IMR-90 (cell line): Measurements from ENCODE around the gene HSPA1L. TPM values are rescaled to one million over a fixed set of nuclear protein-coding genes. Genes with fewer than 3 reads are reported as not detected.

Experiments used
- ATAC-seq: fragments of 200-7000 bp; cut with Tn5 transposase; 2 replicates; pipeline ENCODE4 v1.9.1; 2020; ENCODE audit warnings: low read depth, mild to moderate bottlenecking, moderate library complexity
- BruUV-seq: library from RNA; stranded (reverse); fragments of 400-500 nt; replicated peaks from 2 replicates; lab custom pipeline; 2021; lab: Mats Ljungman, UMichigan
- CTCF ChIA-PET: fragments of 300-600 bp; formaldehyde crosslinking; extraction: SDS; loops from one replicate; lab custom pipeline; 2021; ENCODE audit warnings: antibody characterized with exemption; lab: Yijun Ruan, JAX
- POLR2A ChIA-PET: fragments of 300-600 bp; sonication (Branson Sonifier 250); formaldehyde crosslinking; loops from one replicate; lab custom pipeline; 2022; ENCODE audit warnings: antibody characterized with exemption; ENCODE audit not compliant: unreplicated experiment; lab: Charles Lee
- DNase-seq: peaks from one replicate; pipeline ENCODE4 v3.0.0; 2013
- H2AFZ ChIP-seq: replicated peaks from 2 replicates; pipeline ENCODE3; 2013; ENCODE audit warnings: low read length, mild to moderate bottlenecking; ENCODE audit not compliant: poor library complexity
- H2AK5ac ChIP-seq: 2 replicates; pipeline ENCODE4 v1.6.1; 2013; ENCODE audit warnings: low read depth, low read length, inconsistent platforms
- H2AK9ac ChIP-seq: replicated peaks from 2 replicates; pipeline ENCODE3; 2013; ENCODE audit warnings: mild to moderate bottlenecking, low read depth, low read length, moderate library complexity; ENCODE audit not compliant: poor library complexity
- H2BK120ac ChIP-seq: 2 replicates; pipeline ENCODE4 v1.6.1; 2013; ENCODE audit warnings: low read depth, low read length, inconsistent platforms
- H2BK15ac ChIP-seq: 3 replicates; pipeline ENCODE4 v1.6.1; 2013; ENCODE audit warnings: low read depth, low read length, inconsistent platforms
- H2BK20ac ChIP-seq: 2 replicates; pipeline ENCODE4 v1.6.1; 2013; ENCODE audit warnings: low read depth, mild to moderate bottlenecking, inconsistent platforms, low read length, moderate library complexity
- H2BK5ac ChIP-seq: 2 replicates; pipeline ENCODE4 v1.6.1; 2013; ENCODE audit warnings: mild to moderate bottlenecking, low read depth, low read length, inconsistent platforms; ENCODE audit not compliant: poor library complexity, severe bottlenecking
- H3K14ac ChIP-seq: replicated peaks from 2 replicates; pipeline ENCODE4 v1.6.1; 2013; ENCODE audit warnings: low read depth, low read length, inconsistent platforms
- H3K18ac ChIP-seq: 2 replicates; pipeline ENCODE4 v1.6.1; 2013; ENCODE audit warnings: low read depth, low read length, control low read depth
- H3K23ac ChIP-seq: 2 replicates; pipeline ENCODE4 v1.6.1; 2013; ENCODE audit warnings: low read depth, low read length, inconsistent platforms
- H3K27ac ChIP-seq: 2 replicates; pipeline ENCODE4 v1.5.1; 2013; ENCODE audit warnings: mild to moderate bottlenecking, control low read depth, low read length; ENCODE audit not compliant: insufficient read depth
- H3K27me3 ChIP-seq: 2 replicates; pipeline ENCODE4 v1.6.1; 2013; ENCODE audit warnings: low read length; ENCODE audit not compliant: control insufficient read depth, insufficient read depth
- H3K36me3 ChIP-seq: 2 replicates; pipeline ENCODE4 v1.6.1; 2013; ENCODE audit warnings: low read length, mixed read lengths; ENCODE audit not compliant: control insufficient read depth, insufficient read depth
- H3K4ac ChIP-seq: 2 replicates; pipeline ENCODE4 v1.6.1; 2013; ENCODE audit warnings: low read depth, low read length, inconsistent platforms
- H3K4me1 ChIP-seq: 2 replicates; pipeline ENCODE4 v1.6.1; 2013; ENCODE audit warnings: low read length, mixed read lengths; ENCODE audit not compliant: control insufficient read depth, insufficient read depth
- H3K4me2 ChIP-seq: 2 replicates; pipeline ENCODE4 v1.6.1; 2013; ENCODE audit warnings: low read depth, mild to moderate bottlenecking, control low read depth, low read length, moderate library complexity
- H3K4me3 ChIP-seq: 2 replicates; pipeline ENCODE4 v1.5.1; 2013; ENCODE audit warnings: low read depth, mild to moderate bottlenecking, control low read depth, low read length, moderate library complexity; ENCODE audit not compliant: insufficient read depth
- H3K56ac ChIP-seq: 2 replicates; pipeline ENCODE4 v1.6.1; 2013; ENCODE audit warnings: low read length, inconsistent platforms; ENCODE audit not compliant: insufficient read depth; ENCODE audit errors: extremely low read depth
- H3K79me1 ChIP-seq, 2 experiments: 2 replicates each; pipeline ENCODE4 v1.6.1; 2013; ENCODE audit warnings: low read length in 2 of 2, inconsistent platforms in 1 of 2, low read depth in 1 of 2
- H3K9ac ChIP-seq: 2 replicates; pipeline ENCODE4 v1.6.1; 2013; ENCODE audit warnings: low read depth, low read length, control low read depth
- H3K9me1 ChIP-seq: 2 replicates; pipeline ENCODE4 v1.6.1; 2013; ENCODE audit warnings: low read length, inconsistent platforms; ENCODE audit not compliant: insufficient read depth
- H3K9me3 ChIP-seq: 2 replicates; pipeline ENCODE4 v1.6.1; 2013; ENCODE audit warnings: low read length; ENCODE audit not compliant: control insufficient read depth, insufficient read depth
- H4K20me1 ChIP-seq: 2 replicates; pipeline ENCODE4 v1.6.1; 2013; ENCODE audit warnings: low read length, inconsistent platforms; ENCODE audit not compliant: insufficient read depth
- H4K5ac ChIP-seq: 2 replicates; pipeline ENCODE4 v1.6.1; 2013; ENCODE audit warnings: mild to moderate bottlenecking, low read depth, low read length, control low read depth
- H4K8ac ChIP-seq, 2 experiments: 2 replicates each; pipeline ENCODE4 v1.6.1; 2013; ENCODE audit warnings: low read depth in 2 of 2, low read length in 2 of 2, control low read depth in 1 of 2, inconsistent platforms in 1 of 2
- H4K91ac ChIP-seq: 2 replicates; pipeline ENCODE4 v1.6.1; 2013; ENCODE audit warnings: low read depth, low read length, inconsistent platforms; ENCODE audit not compliant: insufficient read depth
- BHLHE40 ChIP-seq: fragments of 150-350 bp; IDR thresholded peaks from 2 replicates; pipeline ENCODE4 v1.6.1; 2016; ENCODE audit warnings: mild to moderate bottlenecking, low read depth, low read length
- CTCF ChIP-seq: conservative IDR thresholded peaks from 2 replicates; pipeline ENCODE4 v1.5.1; 2012; ENCODE audit warnings: mild to moderate bottlenecking, low read depth, low read length, improper control_type of control experiment
- ELK1 ChIP-seq: fragments of 150-350 bp; IDR thresholded peaks from 2 replicates; pipeline ENCODE4 v1.6.1; 2016; ENCODE audit warnings: low read depth, mild to moderate bottlenecking, low read length, moderate library complexity, borderline replicate concordance
- MAFK ChIP-seq: IDR thresholded peaks from 2 replicates; pipeline ENCODE4 v1.6.1; 2012; ENCODE audit warnings: low read depth, low read length, improper control_type of control experiment
- MAZ ChIP-seq: IDR thresholded peaks from 2 replicates; pipeline ENCODE4 v1.6.1; 2012; ENCODE audit warnings: low read depth, mild to moderate bottlenecking, low read length, improper control_type of control experiment, moderate library complexity, borderline replicate concordance
- MXI1 ChIP-seq: IDR thresholded peaks from 2 replicates; pipeline ENCODE4 v1.6.1; 2012; ENCODE audit warnings: low read depth, mild to moderate bottlenecking, low read length, moderate library complexity, borderline replicate concordance
- POLR2A ChIP-seq: IDR thresholded peaks from 2 replicates; pipeline ENCODE4 v1.6.1; 2012; ENCODE audit warnings: mild to moderate bottlenecking, low read depth, low read length
- RAD21 ChIP-seq: IDR thresholded peaks from 2 replicates; pipeline ENCODE4 v1.6.1; 2012; ENCODE audit warnings: low read length, improper control_type of control experiment
- RCOR1 ChIP-seq: IDR thresholded peaks from 2 replicates; pipeline ENCODE4 v1.6.1; 2012; ENCODE audit warnings: mild to moderate bottlenecking, low read length, improper control_type of control experiment; ENCODE audit not compliant: insufficient replicate concordance
- RFX5 ChIP-seq: IDR thresholded peaks from 2 replicates; pipeline ENCODE4 v1.8.0; 2012; ENCODE audit warnings: low read depth, mild to moderate bottlenecking, low read length, moderate library complexity
- SMC3 ChIP-seq: fragments of 150-350 bp; IDR thresholded peaks from 2 replicates; pipeline ENCODE4 v1.6.1; 2016; ENCODE audit warnings: low read depth, mild to moderate bottlenecking, antibody characterized with exemption, low read length, moderate library complexity
- USF2 ChIP-seq: fragments of 150-350 bp; IDR thresholded peaks from 2 replicates; pipeline ENCODE4 v1.6.1; 2017; ENCODE audit warnings: mild to moderate bottlenecking, antibody characterized with exemption, low read length, low read depth
- WGBS, 2 experiments: methylation state at CpG; one replicate each; pipeline versions ENCODE4 v1.1.5 to v1.1.7; 2013; ENCODE audit warnings: missing lambda C conversion rate in 2 of 2; ENCODE audit not compliant: insufficient read length in 1 of 2; ENCODE audit errors: extremely low coverage in 2 of 2; 5-methylcytosine and 5-hydroxymethylcytosine counted together
- dilution Hi-C: fragments of 300-500 bp; cut with HindIII; formaldehyde crosslinking; loops from one replicate; pipeline ENCODE4 v1.14.3; 2018; ENCODE audit warnings: low sequenced_read_pairs; ENCODE audit not compliant: unreplicated experiment
- in situ Hi-C: fragments of 300-500 bp; cut with MboI; formaldehyde crosslinking; loops from 3 replicates; pipeline ENCODE4 v1.14.3; 2019; ENCODE audit warnings: low sequenced_read_pairs, inconsistent platforms, mixed read lengths
- intact Hi-C: fragments of 100-400 bp; cut with micrococcal nuclease; formaldehyde crosslinking; loops from 2 replicates; pipeline ENCODE4 v1.10.0; 2022
- polyA plus RNA-seq, 3 experiments: library from polyadenylated mRNA; depleted of rRNA; stranded (reverse); fragments of >200 nt; gene quantifications; 2 replicates each; pipeline ENCODE4 v1.2.3, GENCODE V29; 2012; ENCODE audit warnings: low replicate concordance in 1 of 3
- total RNA-seq: library from RNA; depleted of rRNA; stranded (reverse); fragments of >200 nt; gene quantifications from 2 replicates; pipeline ENCODE4 v1.2.3, GENCODE V29; 2012

Gene HSPA1L
- total and polyA plus RNA-seq, 2 of the 4 experiments (the other 2 are of a cell fraction) = 0.97 to 1.3 TPM

DNA sequence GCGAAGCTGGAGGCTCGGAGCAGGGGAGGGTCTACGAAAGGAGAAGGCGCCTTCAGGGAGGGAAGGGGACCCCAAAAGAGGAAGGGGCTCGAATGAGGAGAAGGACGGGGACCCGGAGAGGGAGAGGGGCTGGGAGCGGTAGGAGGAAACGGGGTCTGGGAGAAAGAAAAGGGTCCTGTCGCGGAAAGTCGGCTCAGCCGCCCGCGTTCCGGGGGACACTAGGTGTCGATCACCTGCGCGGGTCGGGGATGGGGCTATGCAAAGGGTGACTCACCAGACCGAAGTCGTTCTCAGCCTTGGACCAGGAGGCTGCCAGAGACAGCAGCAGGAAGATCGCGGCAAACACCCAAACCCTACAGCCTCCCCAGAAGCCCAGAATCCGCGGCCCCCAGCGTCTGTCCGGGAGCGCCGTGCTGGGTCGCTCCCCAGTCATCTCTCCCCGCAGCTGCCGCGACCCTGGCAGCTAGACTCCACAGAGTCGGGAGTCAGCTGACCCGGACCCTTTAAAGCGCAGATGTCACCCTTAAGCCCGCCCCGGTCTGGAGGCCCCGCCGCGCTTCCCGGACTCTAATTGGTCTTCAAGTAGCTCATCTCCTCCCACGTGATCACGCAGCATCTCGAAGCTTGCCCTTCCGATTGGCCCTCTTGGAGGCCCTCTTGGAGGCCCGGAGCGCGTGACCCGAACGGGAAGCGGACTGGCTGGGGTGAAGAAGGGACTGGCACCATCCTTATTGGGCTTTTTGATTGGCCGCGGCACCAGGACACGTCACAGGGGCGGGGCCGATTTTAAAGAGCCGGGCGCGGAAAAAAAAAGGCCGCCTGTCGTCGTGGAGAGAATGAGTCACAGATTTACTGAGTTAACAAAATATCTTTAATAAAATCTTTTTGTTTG is 47.5 kb upstream of the HSPA1L start, which contains the start of gene NEU1:
NEU1 (minus strand) TSS at position 478 of the 892 bp plus-strand sequence; CDS start at position 433, 45 bp downstream.
- Histone ChIP-seq H3K56ac (0 out of 2 replicates have a peak within 1 kb of the TSS, but pooled peaks have one; percentile 14), H3K9ac (peak within 1 kb of the TSS; percentile 67), H2AFZ (peak within 1 kb of the TSS; percentile 97), H3K4ac (peak within 1 kb of the TSS; percentile 49), H4K91ac (0 out of 2 replicates have a peak within 1 kb of the TSS, but pooled peaks have one; percentile 19), H3K23ac (peak within 1 kb of the TSS; percentile 70), H4K5ac (no peak within 1 kb of the TSS; the same call in 1 of the 2 replicates), H3K14ac (peak within 1 kb of the TSS; percentile 61), H3K79me1 (peaks cover 7 to 20% of the 10 kb centered on the region in 2 experiments; a peak in 2 of 4 replicates), H2BK15ac (no peak within 1 kb of the TSS), H3K9me3 (no peaks in the 10 kb centered on the region), H3K4me1 (peaks cover 4% of the 10 kb centered on the region), H4K20me1 (no peaks in the 10 kb centered on the region), H3K27ac (peak within 1 kb of the TSS; percentile 50), H2AK9ac (peak within 1 kb of the TSS; percentile 97), H3K9me1 (no peaks in the 10 kb centered on the region), H3K4me2 (peak within 1 kb of the TSS; percentile 98), H2BK120ac (no peak within 1 kb of the TSS), H3K4me3 (peak within 1 kb of the TSS; percentile 72), H4K8ac (peak within 1 kb of the TSS; percentile 1 to 68; a peak in 1 of 4 replicates), H3K27me3 (no peaks in the 10 kb centered on the region), H3K18ac (no peak within 1 kb of the TSS), H2BK5ac (peak within 1 kb of the TSS; percentile 26), H2AK5ac (peak within 1 kb of the TSS; percentile 66; the same call in 1 of the 2 replicates), H2BK20ac (no peak within 1 kb of the TSS), H3K36me3 (peaks cover 21% of the 10 kb centered on the region)
- 1% methylated on average over 32 of the region's 64 CpGs; no CpG with 5 or more reads in 1 of the 2 experiments for WGBS, 2 experiments
- DNase-seq = peak; percentile 100
- in situ Hi-C loops = no loop called here
- peak; percentile 96 for ATAC-seq
- dilution Hi-C loops = no loop called here
- POLR2A ChIA-PET = interaction anchor here (0.5 to 0.7 kb wide), 3 partner anchors 23 to 216 kb away, joined by 3 to 13 read pairs (median 7); no protein-coding TSS in a partner anchor
- no TSS peak for BruUV-seq
- intact Hi-C loops = loop anchor here (1.0 to 2.0 kb wide), 2 partner anchors 28 to 182 kb away; no protein-coding TSS in a partner anchor
- CTCF ChIA-PET = interaction anchor here (0.7 to 1.0 kb wide), 2 partner anchors 27 to 83 kb away, joined by 3 to 4 read pairs; partner anchors contain the start of gene CFB
- TF ChIP-seq MAFK = no peak
- TF ChIP-seq RCOR1 = peak; percentile 25
- TF ChIP-seq USF2 = peak; percentile 99
- TF ChIP-seq MXI1 = peak; percentile 84
- TF ChIP-seq MAZ = no peak; the same call in 1 of the 2 replicates
- 0 out of 2 replicates have a peak, but pooled peaks have one; percentile 36 for TF ChIP-seq RFX5
- no peak for TF ChIP-seq ELK1
- no peak for TF ChIP-seq SMC3
- peak; percentile 21; the same call in 1 of the 2 replicates for TF ChIP-seq BHLHE40
- 0 out of 2 replicates have a peak, but pooled peaks have one; percentile 2 for TF ChIP-seq RAD21
- peak; percentile 98 for TF ChIP-seq POLR2A
- no peak for TF ChIP-seq CTCF
